H1 (cell line): Measurements from ENCODE around the gene NBAS. TPM values are rescaled to one million over a fixed set of nuclear protein-coding genes. Genes with fewer than 3 reads are reported as not detected.

Experiments
- CTCF ChIA-PET: fragments of 300-600 bp; sonication (Branson Sonifier 250); formaldehyde crosslinking; loops from one replicate; lab custom pipeline; 2021; ENCODE audit not compliant: partially characterized antibody; lab: Charles Lee
- POLR2A ChIA-PET: fragments of 300-600 bp; sonication (Branson Sonifier 250); formaldehyde crosslinking; loops from one replicate; lab custom pipeline; 2021; ENCODE audit warnings: inconsistent platforms; ENCODE audit not compliant: partially characterized antibody; lab: Charles Lee
- DNase-seq, 2 experiments: peaks; one replicate each; pipeline versions ENCODE4 v3.0.0 to v3.0.0-alpha.2; 2010 to 2022; ENCODE audit warnings: low spot score in 2 of 2, low read depth in 1 of 2, mixed read lengths in 1 of 2
- FAIRE-seq: peaks from 2 replicates; lab custom pipeline; 2011; peaks lifted over from hg19 to GRCh38; lab: Jason Lieb, UNC
- H2AFZ ChIP-seq: 2 replicates; pipeline ENCODE4 v1.8.1; 2012; ENCODE audit warnings: low read length, inconsistent platforms
- H2AK5ac ChIP-seq: 2 replicates; pipeline ENCODE4 v1.6.1; 2013; ENCODE audit warnings: low read depth, low read length
- H2BK120ac ChIP-seq: replicated peaks from 2 replicates; pipeline ENCODE3; 2013; ENCODE audit warnings: low read depth, low read length, inconsistent platforms
- H2BK12ac ChIP-seq: 2 replicates; pipeline ENCODE4 v1.6.1; 2013; ENCODE audit warnings: low read depth, low read length
- H2BK15ac ChIP-seq: 2 replicates; pipeline ENCODE4 v1.6.1; 2013; ENCODE audit warnings: low read length
- H2BK20ac ChIP-seq: 2 replicates; pipeline ENCODE4 v1.6.1; 2013; ENCODE audit warnings: low read length
- H2BK5ac ChIP-seq: 2 replicates; pipeline ENCODE4 v1.6.1; 2013; ENCODE audit warnings: low read depth, low read length
- H3K14ac ChIP-seq: 2 replicates; pipeline ENCODE4 v1.6.1; 2013; ENCODE audit warnings: inconsistent platforms; ENCODE audit not compliant: insufficient read length
- H3K18ac ChIP-seq: 2 replicates; pipeline ENCODE4 v1.6.1; 2013; ENCODE audit warnings: low read length; ENCODE audit errors: extremely low read depth
- H3K23ac ChIP-seq: 2 replicates; pipeline ENCODE4 v1.6.1; 2013; ENCODE audit warnings: inconsistent platforms; ENCODE audit not compliant: insufficient read length
- H3K23me2 ChIP-seq: 2 replicates; pipeline ENCODE4 v1.6.1; 2013; ENCODE audit warnings: low read depth, low read length
- H3K27ac ChIP-seq: 2 replicates; pipeline ENCODE4 v1.6.1; 2011; ENCODE audit warnings: low read depth, low read length, inconsistent platforms
- H3K27me3 ChIP-seq, 4 experiments: replicated peaks in 1 of 4; 1 replicate in 1 of 4; 2 replicates in 3 of 4; pipeline versions ENCODE4 v1.6.1 to v1.8.1; 2011 to 2013; ENCODE audit warnings: low read length in 3 of 4, mild to moderate bottlenecking in 3 of 4, inconsistent platforms in 2 of 4, mixed read lengths in 2 of 4, moderate library complexity in 1 of 4; ENCODE audit not compliant: control insufficient read depth in 3 of 4, insufficient read depth in 3 of 4; ENCODE audit errors: extremely low read depth in 1 of 4
- H3K36me3 ChIP-seq, 4 experiments: 2 replicates each; pipeline versions ENCODE4 v1.6.1 to v1.8.1; 2011 to 2013; ENCODE audit warnings: mild to moderate bottlenecking in 4 of 4, low read length in 3 of 4, moderate library complexity in 2 of 4, control low read depth in 1 of 4, inconsistent platforms in 1 of 4; ENCODE audit not compliant: insufficient read depth in 4 of 4, control insufficient read depth in 2 of 4
- H3K4ac ChIP-seq: replicated peaks from 2 replicates; pipeline ENCODE3; 2013; ENCODE audit warnings: low read length, low read depth, mixed read lengths, inconsistent platforms; ENCODE audit not compliant: insufficient read length
- H3K4me1 ChIP-seq, 4 experiments: replicated peaks in 1 of 4; 1 replicate in 1 of 4; 2 replicates in 3 of 4; pipeline versions ENCODE4 v1.6.1 to v1.8.1; 2011 to 2013; ENCODE audit warnings: low read length in 3 of 4, inconsistent platforms in 2 of 4, mixed read lengths in 1 of 4; ENCODE audit not compliant: insufficient read depth in 4 of 4, control insufficient read depth in 3 of 4
- H3K4me2 ChIP-seq, 2 experiments: 2 replicates each; pipeline versions ENCODE4 v1.6.1 to v1.8.1; 2011 to 2013; ENCODE audit warnings: low read depth in 2 of 2, low read length in 2 of 2, control low read depth in 1 of 2, inconsistent platforms in 1 of 2, mild to moderate bottlenecking in 1 of 2; ENCODE audit not compliant: insufficient read depth in 1 of 2
- H3K4me3 ChIP-seq, 4 experiments: fragments of 200-600, 300-600 bp in 1 of 4; sonication (generic), shearing (Covaris generic), sonication (Bioruptor Twin) in 1 of 4; 2 replicates each; pipeline versions ENCODE4 v1.5.1 to v1.8.1; 2011 to 2016; ENCODE audit warnings: low read length in 4 of 4, low read depth in 3 of 4, control low read depth in 2 of 4, inconsistent platforms in 2 of 4, mild to moderate bottlenecking in 2 of 4, mixed read lengths in 1 of 4, moderate library complexity in 1 of 4; ENCODE audit not compliant: insufficient read depth in 2 of 4; ENCODE audit errors: extremely low read depth in 1 of 4
- H3K56ac ChIP-seq: replicated peaks from 2 replicates; pipeline ENCODE3; 2013; ENCODE audit warnings: low read depth, mild to moderate bottlenecking, mixed read lengths, low read length, inconsistent platforms; ENCODE audit not compliant: insufficient read length
- H3K79me1 ChIP-seq: 2 replicates; pipeline ENCODE4 v1.6.1; 2013; ENCODE audit warnings: low read depth, low read length, control low read depth
- H3K79me2 ChIP-seq, 2 experiments: 2 replicates each; pipeline versions ENCODE4 v1.6.1 to v1.8.1; 2012 to 2013; ENCODE audit warnings: low read length in 2 of 2, mild to moderate bottlenecking in 2 of 2, inconsistent platforms in 1 of 2; ENCODE audit not compliant: insufficient read depth in 2 of 2, control insufficient read depth in 1 of 2
- H3K9ac ChIP-seq, 4 experiments: replicated peaks in 1 of 4; 1 replicate in 1 of 4; 2 replicates in 3 of 4; pipeline versions ENCODE4 v1.6.1 to v1.8.1; 2011 to 2013; ENCODE audit warnings: low read depth in 3 of 4, low read length in 3 of 4, control low read depth in 2 of 4, mild to moderate bottlenecking in 2 of 4, moderate library complexity in 2 of 4, inconsistent platforms in 1 of 4; ENCODE audit errors: extremely low read depth in 1 of 4
- H3K9me3 ChIP-seq, 2 experiments: 2 replicates each; pipeline versions ENCODE4 v1.6.1 to v1.8.1; 2012 to 2013; ENCODE audit warnings: mild to moderate bottlenecking in 2 of 2, moderate library complexity in 2 of 2, control low read depth in 1 of 2, inconsistent platforms in 1 of 2, low read depth in 1 of 2, low read length in 1 of 2, mixed read lengths in 1 of 2; ENCODE audit not compliant: insufficient read depth in 2 of 2
- H4K20me1 ChIP-seq, 2 experiments: replicated peaks in 1 of 2; 2 replicates each; pipeline versions ENCODE3 to v1.8.1; 2011 to 2013; ENCODE audit warnings: inconsistent platforms in 2 of 2, low read length in 2 of 2, mild to moderate bottlenecking in 1 of 2; ENCODE audit not compliant: insufficient read depth in 2 of 2, control insufficient read depth in 1 of 2
- H4K5ac ChIP-seq: 2 replicates; pipeline ENCODE4 v1.6.1; 2013; ENCODE audit warnings: low read length, low read depth, mixed read lengths, inconsistent platforms; ENCODE audit not compliant: insufficient read length
- H4K8ac ChIP-seq: 2 replicates; pipeline ENCODE4 v1.8.0; 2013; ENCODE audit warnings: mild to moderate bottlenecking, moderate library complexity, low read length, inconsistent platforms; ENCODE audit not compliant: insufficient read depth; ENCODE audit errors: extremely low read depth
- H4K91ac ChIP-seq: replicated peaks from 2 replicates; pipeline ENCODE3; 2013; ENCODE audit warnings: low read length, mixed read lengths, inconsistent platforms; ENCODE audit not compliant: insufficient read length
- ASH2L ChIP-seq: fragments of 200-600, 300-600 bp; sonication (generic); IDR thresholded peaks from one replicate; pipeline ENCODE4 v1.7.1; 2017; ENCODE audit warnings: low read length
- CBX5 ChIP-seq: fragments of 300-800, 300-1000 bp; sonication (generic); IDR thresholded peaks from 2 replicates; pipeline ENCODE4 v1.7.1; 2016; ENCODE audit warnings: antibody characterized with exemption, low read length, low read depth
- CEBPB ChIP-seq: IDR thresholded peaks from 2 replicates; pipeline ENCODE4 v1.6.1; 2012; ENCODE audit warnings: low read depth, low read length
- E2F6 ChIP-seq: IDR thresholded peaks from 2 replicates; pipeline ENCODE4 v1.6.1; 2012; ENCODE audit warnings: inconsistent platforms
- EGR1 ChIP-seq: IDR thresholded peaks from 2 replicates; pipeline ENCODE4 v1.6.1; 2011; ENCODE audit warnings: low read depth, low read length, borderline replicate concordance
- HDAC6 ChIP-seq: IDR thresholded peaks from one replicate; pipeline ENCODE4 v1.7.1; 2012; ENCODE audit warnings: low read depth, mild to moderate bottlenecking, inconsistent platforms, low read length, moderate library complexity
- JUN ChIP-seq: IDR thresholded peaks from 2 replicates; pipeline ENCODE4 v1.6.1; 2011; ENCODE audit warnings: low read depth, mild to moderate bottlenecking, improper control_type of control experiment, low read length
- MAX ChIP-seq: IDR thresholded peaks from 2 replicates; pipeline ENCODE4 v1.6.1; 2012; ENCODE audit warnings: inconsistent platforms
- NRF1 ChIP-seq: IDR thresholded peaks from 2 replicates; pipeline ENCODE4 v1.6.1; 2011; ENCODE audit warnings: mild to moderate bottlenecking, low read depth, low read length, improper control_type of control experiment
- POU5F1 ChIP-seq: IDR thresholded peaks from 2 replicates; pipeline ENCODE4 v1.6.1; 2011; ENCODE audit warnings: low read depth, mild to moderate bottlenecking, low read length, moderate library complexity
- SIN3A ChIP-seq, 2 experiments: IDR thresholded peaks in 1 of 2; conservative IDR thresholded peaks in 1 of 2; 2 replicates each; pipeline ENCODE4 v1.6.1; 2011 to 2012; ENCODE audit warnings: low read length in 2 of 2, improper control_type of control experiment in 1 of 2, low read depth in 1 of 2, mild to moderate bottlenecking in 1 of 2
- SRF ChIP-seq: IDR thresholded peaks from 2 replicates; pipeline ENCODE4 v1.6.1; 2011; ENCODE audit warnings: mild to moderate bottlenecking, low read depth, low read length, moderate library complexity
- TAF7 ChIP-seq: optimal IDR thresholded peaks from 2 replicates; pipeline ENCODE3; 2011; ENCODE audit warnings: low read depth, mild to moderate bottlenecking, inconsistent platforms, low read length, moderate library complexity, borderline replicate concordance
- TBP ChIP-seq: IDR thresholded peaks from 2 replicates; pipeline ENCODE4 v1.6.1; 2011; ENCODE audit warnings: low read depth, low read length, improper control_type of control experiment
- WGBS, 2 experiments: shearing (Covaris generic) in 1 of 2; methylation state at CpG; one replicate each; pipeline versions ENCODE4 v1.1.6 to v1.1.7; 2013 to 2015; ENCODE audit warnings: low lambda C conversion rate in 2 of 2, mixed read lengths in 2 of 2, inconsistent platforms in 1 of 2, low coverage in 1 of 2, missing lambda C conversion rate in 1 of 2; ENCODE audit not compliant: insufficient replicate concordance in 2 of 2, insufficient coverage in 1 of 2, insufficient read length in 1 of 2; ENCODE audit errors: extremely low coverage in 1 of 2, missing lambda C conversion rate in 1 of 2; 5-methylcytosine and 5-hydroxymethylcytosine counted together
- polyA plus RNA-seq, 7 experiments: library from polyadenylated mRNA; depleted of rRNA in 3 of 7; stranded (reverse) in 5 of 7; unstranded in 2 of 7; fragments of >200 nt in 5 of 7; fragments of 200-250 nt in 2 of 7; gene quantifications; 1 replicate in 5 of 7; 2 replicates in 1 of 7; 4 replicates in 1 of 7; pipeline versions ENCODE4 v1.2.1 to v1.2.3, GENCODE V29; 2011 to 2013; ENCODE audit warnings: missing spikeins in 2 of 7, mixed read lengths in 2 of 7
- total RNA-seq: library from RNA; stranded (reverse); fragmentation: NEBNext Ultra II Directional; extraction: Animal tissue kit (Norgen Biotek cat#: 25700); gene quantifications from 2 replicates; pipeline ENCODE4 v1.2.1, GENCODE V29; 2021

Gene NBAS
- total and polyA plus RNA-seq, 2 of the 8 experiments (the other 6 are each of a cell fraction or from before 2014, with no cell fraction given) = 19.6 to 34.8 TPM

DNA sequence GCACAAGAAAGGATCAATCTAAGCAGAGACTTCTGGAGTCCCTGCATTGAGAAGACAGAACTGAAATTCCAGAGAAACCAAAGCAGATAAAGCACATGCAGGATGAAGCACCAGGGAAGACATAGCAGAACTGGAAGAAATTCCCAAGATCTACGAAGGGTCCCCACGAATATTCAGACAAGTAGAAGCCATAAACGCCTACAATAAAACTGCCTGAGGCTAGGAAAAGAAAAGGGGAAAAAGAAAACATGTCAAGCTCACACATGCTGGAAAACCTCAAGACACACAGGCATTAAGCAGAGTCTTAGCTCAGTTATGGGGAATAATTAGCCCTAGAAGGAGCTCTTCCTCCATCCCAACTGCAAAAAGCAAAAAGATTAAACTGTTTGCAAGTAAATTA, 171.2 kb downstream of the NBAS start:
- FAIRE-seq = no peak
- no peak overlapping the region for H3K4ac ChIP-seq
- POLR2A ChIA-PET = no interaction called here
- no peak for TF ChIP-seq NRF1
- no peak for TF ChIP-seq E2F6
- TF ChIP-seq SRF = no peak
- no peak for TF ChIP-seq CBX5
- no peak for TF ChIP-seq CEBPB
- TF ChIP-seq HDAC6 = no peak
- TF ChIP-seq SIN3A (conservative IDR thresholded peaks at IDR 0.05 in 1 of 2, IDR thresholded peaks at IDR 0.05 in 1 of 2; ENCODE audit: low read depth in 1 of 2, low read length in 2 of 2) = no peak
- no peak for TF ChIP-seq JUN
- no peak for TF ChIP-seq ASH2L
- no peak for TF ChIP-seq MAX
- no peak for TF ChIP-seq POU5F1
- TF ChIP-seq EGR1 = no peak
- no peak for TF ChIP-seq TAF7
- TF ChIP-seq TBP = no peak

More for the DNA sequence above, 171.2 kb downstream of the NBAS start:
- Histone ChIP-seq H2BK120ac (no peak overlapping the region), H3K14ac (no peak overlapping the region), H4K20me1 (no peaks in the 10 kb centered on the region), H3K36me3 (no peaks in the 10 kb centered on the region), H2BK15ac (no peak overlapping the region), H3K18ac (no peak overlapping the region), H3K23me2 (no peaks in the 10 kb centered on the region), H3K23ac (no peak overlapping the region), H3K79me2 (no peaks in the 10 kb centered on the region), H3K27ac (no peak overlapping the region), H4K91ac (no peak overlapping the region), H2AK5ac (no peak overlapping the region), H2AFZ (no peak overlapping the region), H3K9me3 (no peaks in the 10 kb centered on the region), H3K79me1 (no peaks in the 10 kb centered on the region), H4K5ac (no peak overlapping the region), H2BK5ac (no peak overlapping the region), H3K9ac (no peak overlapping the region), H3K4me2 (no peak overlapping the region), H4K8ac (no peak overlapping the region), H2BK20ac (no peak overlapping the region), H3K4me1 (no peaks in the 10 kb centered on the region; a peak in 1 of 7 replicates), H3K27me3 (no peaks in the 10 kb centered on the region), H3K4me3 (no peak overlapping the region), H3K56ac (no peak overlapping the region), H2BK12ac (no peak overlapping the region)
- no peak for DNase-seq
- CTCF ChIA-PET = no interaction called here
- WGBS, 2 experiments = 86% methylated on average over 3 of the region's 3 CpGs; no CpG with 5 or more reads in 1 of the 2 experiments
